Tibial artery (tissue), 4 donors: ENCODE data around the gene PRDM2.

Experiments used
- DNase-seq, 2 donors: peaks; one replicate each; pipeline ENCODE4 v3.0.0-alpha.2; 2019
- H3K27ac ChIP-seq, 2 donors: fragments of 200-600 bp; sonication (generic) in 1 of 2; 1 replicate in 1 of 2; 2 replicates in 1 of 2; pipeline ENCODE4 v1.5.1; 2018 to 2019; ENCODE audit warnings: mild to moderate bottlenecking in 1 of 2
- H3K27me3 ChIP-seq, 2 donors: fragments of 200-600 bp; sonication (generic) in 1 of 2; one replicate each; pipeline versions ENCODE4 v1.5.1 to v1.6.0; 2016 to 2019
- H3K36me3 ChIP-seq, 3 donors: fragments of 200-600 bp; sonication (generic) in 2 of 3; one replicate each; pipeline ENCODE4 v1.5.1; 2016 to 2019; ENCODE audit warnings: mild to moderate bottlenecking in 2 of 3
- H3K4me1 ChIP-seq, 4 donors: fragments of 200-600 bp; sonication (generic) in 2 of 4; 1 replicate in 3 of 4; 2 replicates in 1 of 4; pipeline ENCODE4 v1.5.1; 2016 to 2019
- H3K4me3 ChIP-seq, 2 donors: fragments of 200-600 bp; sonication (generic) in 1 of 2; 1 replicate in 1 of 2; 2 replicates in 1 of 2; pipeline ENCODE4 v1.5.1; 2018 to 2019; ENCODE audit warnings: mild to moderate bottlenecking in 2 of 2
- H3K9me3 ChIP-seq, 3 donors: fragments of 200-600 bp; sonication (generic) in 1 of 3; one replicate each; pipeline ENCODE4 v1.5.1; 2016 to 2019
- intact Hi-C: fragments of 100-400 bp; cut with DNase I; formaldehyde crosslinking; loops from one replicate; pipeline ENCODE4 v1.15.0; 2023; ENCODE audit warnings: low total_unique reads
- TF ChIP-seq, protein P1 (sequence below), 2 experiments: fragments of 200-600 bp in 1 of 2; fragments of 450-650 bp in 1 of 2; IDR thresholded peaks; one replicate each; pipeline ENCODE4 v1.5.1; 2017 to 2019; ENCODE audit warnings: antibody characterized with exemption in 2 of 2, mild to moderate bottlenecking in 1 of 2, moderate library complexity in 1 of 2

The PRDM2 gene

DNA sequence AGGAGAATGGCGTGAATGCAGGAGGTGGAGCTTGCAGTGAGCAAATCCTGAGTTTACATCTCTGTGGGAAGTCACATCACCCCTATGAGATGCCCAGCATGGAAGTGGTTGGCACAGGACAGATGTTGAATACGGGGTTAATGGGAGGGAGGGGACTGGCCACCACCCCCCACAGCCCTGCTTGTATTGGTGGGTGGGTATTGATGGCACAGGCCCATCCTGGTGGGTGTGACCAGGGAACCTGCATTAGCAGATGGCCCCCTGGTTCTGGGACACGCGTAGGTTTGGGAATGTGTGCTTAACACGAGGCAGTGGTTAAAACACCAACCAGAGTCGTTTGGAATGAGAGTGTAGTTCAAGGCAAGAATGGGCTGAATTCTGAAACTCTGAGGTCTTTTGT, 117.9 kb downstream of the PRDM2 start:
- intact Hi-C loops = no loop called here
- Histone ChIP-seq H3K36me3 (peaks cover 11 to 59% (median 40%) of the 10 kb centered on the region in 3 donors), H3K27me3 (no peaks in the 10 kb centered on the region), H3K27ac (no peak overlapping the region), H3K9me3 (no peaks in the 10 kb centered on the region), H3K4me1 (no peaks in the 10 kb centered on the region), H3K4me3 (no peak overlapping the region)
- DNase-seq = peak in 1 of 2 donors; percentile 42
- TF ChIP-seq, protein P1, sequence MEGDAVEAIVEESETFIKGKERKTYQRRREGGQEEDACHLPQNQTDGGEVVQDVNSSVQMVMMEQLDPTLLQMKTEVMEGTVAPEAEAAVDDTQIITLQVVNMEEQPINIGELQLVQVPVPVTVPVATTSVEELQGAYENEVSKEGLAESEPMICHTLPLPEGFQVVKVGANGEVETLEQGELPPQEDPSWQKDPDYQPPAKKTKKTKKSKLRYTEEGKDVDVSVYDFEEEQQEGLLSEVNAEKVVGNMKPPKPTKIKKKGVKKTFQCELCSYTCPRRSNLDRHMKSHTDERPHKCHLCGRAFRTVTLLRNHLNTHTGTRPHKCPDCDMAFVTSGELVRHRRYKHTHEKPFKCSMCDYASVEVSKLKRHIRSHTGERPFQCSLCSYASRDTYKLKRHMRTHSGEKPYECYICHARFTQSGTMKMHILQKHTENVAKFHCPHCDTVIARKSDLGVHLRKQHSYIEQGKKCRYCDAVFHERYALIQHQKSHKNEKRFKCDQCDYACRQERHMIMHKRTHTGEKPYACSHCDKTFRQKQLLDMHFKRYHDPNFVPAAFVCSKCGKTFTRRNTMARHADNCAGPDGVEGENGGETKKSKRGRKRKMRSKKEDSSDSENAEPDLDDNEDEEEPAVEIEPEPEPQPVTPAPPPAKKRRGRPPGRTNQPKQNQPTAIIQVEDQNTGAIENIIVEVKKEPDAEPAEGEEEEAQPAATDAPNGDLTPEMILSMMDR (IDR thresholded peaks at IDR 0.05) = no peak

DNA sequence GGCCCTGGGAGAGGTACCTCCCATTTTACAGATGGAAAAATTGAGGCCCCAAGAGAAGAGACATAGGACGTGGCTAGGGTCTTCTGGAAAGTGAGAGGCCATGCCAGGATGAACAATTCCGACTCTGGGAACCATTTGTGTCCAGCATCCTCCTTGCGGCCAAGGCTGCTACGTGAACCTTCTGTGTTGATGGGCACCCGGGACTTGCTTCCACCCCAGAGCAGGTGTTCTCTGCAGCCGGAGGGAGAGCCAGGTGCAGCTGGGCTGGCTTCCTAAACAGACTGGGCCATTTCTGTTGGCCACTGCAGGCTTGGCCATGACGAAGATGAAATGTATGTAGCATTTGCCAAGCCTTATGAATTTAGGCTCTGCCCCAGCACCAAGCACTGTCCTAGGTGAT, 118.9 kb downstream of the PRDM2 start:
- Histone ChIP-seq H3K27ac (no peak overlapping the region), H3K4me3 (no peak overlapping the region), H3K36me3 (peaks cover 19 to 69% (median 46%) of the 10 kb centered on the region in 3 donors), H3K4me1 (no peaks in the 10 kb centered on the region), H3K27me3 (no peaks in the 10 kb centered on the region), H3K9me3 (no peaks in the 10 kb centered on the region)
- peak in 1 of 2 donors; percentile 29 for DNase-seq
- TF ChIP-seq, protein P1 (IDR thresholded peaks at IDR 0.05) = no peak
- intact Hi-C loops = no loop called here

DNA sequence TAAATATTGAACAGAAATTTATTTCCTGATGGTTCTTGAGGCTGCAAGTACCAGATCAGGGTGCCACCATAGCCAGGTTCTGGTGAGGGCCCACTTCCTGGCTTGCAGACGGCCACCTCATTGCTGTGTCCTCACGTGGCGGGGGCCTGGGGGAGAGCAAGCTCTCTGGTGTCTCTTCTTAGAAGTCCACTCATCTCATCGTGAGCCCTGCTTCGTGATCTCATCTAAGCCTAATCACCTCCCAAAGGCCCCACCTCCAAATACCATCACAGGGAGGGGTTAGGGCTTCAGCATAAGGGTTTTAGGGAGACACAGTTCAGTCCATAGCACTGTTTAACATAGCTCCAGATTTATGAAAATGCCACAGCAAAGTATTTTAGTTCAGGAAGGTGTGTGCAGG, 119.7 kb downstream of the PRDM2 start:
- H3K27me3 ChIP-seq = no peaks in the 10 kb centered on the region
- no peaks in the 10 kb centered on the region for H3K4me1 ChIP-seq
- intact Hi-C loops = loop anchor here (10.0 kb wide), 1 partner anchor 145 kb away; no protein-coding TSS in a partner anchor
- no peak overlapping the region for H3K4me3 ChIP-seq
- TF ChIP-seq, protein P1 (IDR thresholded peaks at IDR 0.05) = no peak
- peaks cover 21 to 76% (median 48%) of the 10 kb centered on the region in 3 donors for H3K36me3 ChIP-seq
- peak in 1 of 2 donors; percentile 17 for DNase-seq
- H3K27ac ChIP-seq = no peak overlapping the region
- H3K9me3 ChIP-seq = no peaks in the 10 kb centered on the region

DNA sequence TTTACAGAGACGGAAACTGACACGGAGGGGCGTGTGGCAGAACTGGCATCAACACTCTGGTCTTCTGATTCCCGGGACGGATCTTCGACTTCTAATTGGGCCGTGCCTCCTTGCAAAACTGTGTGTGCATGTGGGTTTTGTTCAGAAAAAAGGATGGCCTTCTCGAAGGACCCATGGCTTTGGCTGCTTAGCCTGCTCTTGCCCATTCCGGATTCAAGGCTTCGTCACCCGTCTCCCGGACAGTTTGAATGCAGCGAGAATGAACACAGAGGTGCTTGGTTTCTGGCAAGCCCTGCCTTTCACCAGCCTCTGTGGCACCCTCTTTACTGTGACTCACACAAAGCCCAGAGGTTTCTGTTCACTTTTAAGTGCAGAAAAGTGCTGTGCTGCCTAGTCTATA, 120.1 kb downstream of the PRDM2 start:
- no peaks in the 10 kb centered on the region for H3K9me3 ChIP-seq
- intact Hi-C loops = loop anchor here (10.0 kb wide), 1 partner anchor 145 kb away; no protein-coding TSS in a partner anchor
- no peaks in the 10 kb centered on the region for H3K4me1 ChIP-seq
- peaks cover 21 to 80% (median 51%) of the 10 kb centered on the region in 3 donors for H3K36me3 ChIP-seq
- H3K27me3 ChIP-seq = no peaks in the 10 kb centered on the region
- peak in 1 of 2 donors; percentile 57 for DNase-seq
- no peak overlapping the region for H3K27ac ChIP-seq
- H3K4me3 ChIP-seq = no peak overlapping the region
- TF ChIP-seq, protein P1 (IDR thresholded peaks at IDR 0.05) = no peak

DNA sequence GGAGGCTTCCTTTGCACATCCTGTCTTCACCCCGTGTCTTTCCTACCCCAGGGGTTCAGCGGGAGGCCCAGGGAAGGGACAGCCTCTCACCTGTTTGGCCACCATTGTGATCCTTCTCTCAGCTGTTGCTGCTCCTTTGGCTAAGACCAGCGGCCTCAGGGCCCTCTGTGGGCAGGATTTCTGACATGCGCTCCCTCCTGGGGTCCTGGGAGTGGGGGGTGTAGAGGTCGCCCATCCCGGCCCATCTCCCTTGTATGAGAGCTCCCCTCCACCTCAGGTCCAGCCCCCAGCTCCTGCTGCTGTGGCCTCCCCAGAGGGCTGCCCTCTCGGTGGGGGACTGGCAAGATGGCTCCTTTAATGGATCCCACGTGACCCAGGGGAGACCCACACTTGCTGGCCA, 120.5 kb downstream of the PRDM2 start:
- intact Hi-C loops = loop anchor here (10.0 kb wide), 1 partner anchor 144 kb away; no protein-coding TSS in a partner anchor

More for the DNA sequence above, 120.5 kb downstream of the PRDM2 start:
- no peak overlapping the region for H3K4me3 ChIP-seq
- no peak overlapping the region for H3K27ac ChIP-seq
- DNase-seq = peak in 1 of 2 donors; percentile 52
- peaks cover 21 to 83% (median 51%) of the 10 kb centered on the region in 3 donors for H3K36me3 ChIP-seq
- no peaks in the 10 kb centered on the region for H3K27me3 ChIP-seq
- no peaks in the 10 kb centered on the region for H3K9me3 ChIP-seq
- no peaks in the 10 kb centered on the region for H3K4me1 ChIP-seq
- TF ChIP-seq, protein P1 (IDR thresholded peaks at IDR 0.05) = no peak
